Activated CD4-positive, alpha-beta T cell treated with anti-CD3 and anti-CD28 coated beads for 4 hours (primary cell): ENCODE results near the gene TSC22D3.

Experiments used
- DNase-seq, 2 donors: peaks; one replicate each; pipeline ENCODE4 v3.0.0-alpha.2; 2020

The TSC22D3 gene

GRCh38 chrX:107758231-107758766 lies 17.3 kb downstream of the TSC22D3 start:
- no peak for DNase-seq

DNA sequence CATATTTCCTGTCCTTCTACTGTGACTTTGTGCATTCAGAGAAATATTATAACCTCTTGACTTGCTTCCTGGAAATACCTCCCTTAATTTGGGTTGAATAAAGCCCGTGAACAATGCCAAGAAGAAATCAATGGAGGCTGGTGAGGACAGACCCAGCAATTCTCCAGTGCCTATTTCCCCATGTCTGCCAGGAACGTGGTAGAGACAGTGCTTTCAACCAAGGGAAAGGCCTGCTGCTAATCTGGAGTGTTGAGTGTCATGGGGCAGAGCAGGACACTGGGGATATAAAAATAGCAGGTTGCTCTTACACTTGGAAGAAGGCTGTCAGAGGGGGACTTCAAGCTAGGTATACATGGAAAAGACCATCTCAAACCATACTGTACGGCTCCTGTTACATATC lies 19.9 kb downstream of the TSC22D3 start:
- no peak for DNase-seq

- DNase-seq = no peak
Measured at GRCh38 chrX:107753187-107753586, 22.4 kb downstream of the TSC22D3 start.

DNA sequence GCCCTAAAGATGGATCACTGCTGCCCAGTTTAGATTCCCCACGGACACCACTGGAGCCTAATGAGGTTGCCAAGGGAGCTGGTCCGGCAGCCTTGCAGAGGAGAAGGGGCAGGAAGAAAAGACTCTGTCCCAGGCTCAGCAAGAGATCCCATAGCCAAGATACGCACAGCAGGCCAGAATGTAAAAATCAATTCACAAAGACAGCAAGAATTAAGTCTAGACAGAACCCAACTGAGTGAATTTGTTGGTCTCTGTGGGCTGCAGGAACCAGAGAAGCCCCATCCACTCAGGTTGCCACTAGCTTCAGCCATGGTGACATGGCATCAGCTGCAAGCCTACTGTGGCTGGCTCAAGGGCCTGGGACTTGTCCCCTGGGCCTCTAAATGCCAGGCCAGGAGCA lies 22.9 kb downstream of the TSC22D3 start:
- no peak for DNase-seq

- no peak for DNase-seq
Measured at GRCh38 chrX:107752043-107752442, 23.5 kb downstream of the TSC22D3 start.

GRCh38 chrX:107750861-107751445 lies 24.6 kb downstream of the TSC22D3 start:
- DNase-seq = no peak

GRCh38 chrX:107750263-107750662 lies 25.3 kb downstream of the TSC22D3 start:
- DNase-seq = no peak

DNA sequence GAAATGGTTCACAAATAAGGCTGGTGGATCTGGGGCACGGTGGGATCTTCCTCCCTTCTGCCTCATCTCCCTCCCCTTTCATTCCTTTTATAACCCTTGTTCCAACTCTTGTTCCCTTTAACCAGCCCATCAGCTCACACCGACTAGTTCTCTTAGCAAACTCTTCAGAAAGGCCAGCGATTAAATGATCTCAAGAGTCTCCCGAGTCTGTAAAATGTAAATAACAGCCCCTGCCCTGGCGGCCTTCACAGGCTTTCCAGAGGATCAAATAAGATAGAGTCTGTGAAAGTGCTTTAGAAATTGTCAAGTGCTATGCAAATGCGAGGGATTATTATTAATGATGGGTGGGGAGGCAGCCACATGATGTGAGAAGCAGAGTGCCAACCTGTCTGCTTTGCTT lies 27.1 kb downstream of the TSC22D3 start:
- no peak for DNase-seq

GRCh38 chrX:107747596-107748161 lies 27.9 kb downstream of the TSC22D3 start:
- DNase-seq = no peak

- no peak for DNase-seq
Measured at GRCh38 chrX:107744868-107745267, 30.7 kb downstream of the TSC22D3 start.

- DNase-seq = no peak
Measured at GRCh38 chrX:107743995-107744394, 31.6 kb downstream of the TSC22D3 start.

DNA sequence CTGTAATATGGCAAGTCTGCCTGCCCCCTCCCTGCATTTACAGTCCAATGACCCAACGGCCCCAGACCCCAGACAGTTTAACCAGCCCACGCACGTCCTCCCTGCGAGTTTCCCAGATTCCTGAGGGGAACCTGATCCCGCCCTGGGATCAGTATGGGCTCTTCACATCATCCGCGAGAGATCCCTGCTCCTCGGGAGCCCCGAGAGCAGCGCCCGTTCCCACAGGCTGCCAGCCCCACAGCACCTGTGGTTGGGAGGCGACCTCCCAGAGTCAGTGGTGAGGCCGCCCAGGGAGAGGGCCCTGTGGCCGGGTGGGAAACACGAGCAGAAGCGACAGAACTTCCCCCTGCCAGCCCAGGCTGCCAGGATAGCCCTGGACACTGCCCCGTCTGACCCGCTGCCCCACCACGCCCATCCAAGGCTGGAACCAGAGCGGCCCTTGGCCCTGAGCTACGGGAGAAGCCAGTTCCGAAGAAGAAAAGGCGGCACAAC lies 32.8 kb downstream of the TSC22D3 start:
- DNase-seq = peak in 1 of 2 donors; percentile 2

DNA sequence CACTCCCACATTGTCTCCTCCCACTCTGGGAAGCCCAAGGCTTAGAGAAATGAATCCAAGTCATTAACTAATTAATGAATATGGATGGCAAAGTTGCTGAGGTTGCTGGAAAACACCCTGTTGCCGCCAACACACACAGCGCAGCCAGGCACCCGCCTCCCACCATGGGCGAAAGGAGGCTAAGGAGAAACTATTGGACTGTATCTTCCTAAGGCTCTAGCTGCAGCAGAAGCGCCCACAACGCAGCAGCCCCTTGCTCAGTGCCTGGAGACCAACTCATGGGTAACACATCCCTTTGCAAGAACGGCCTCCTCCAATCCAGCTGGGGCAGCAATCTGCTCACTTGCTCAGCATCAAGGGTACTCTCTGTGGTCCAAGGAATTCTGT lies 34.2 kb downstream of the TSC22D3 start:
- DNase-seq = no peak

- DNase-seq = no peak
Measured at GRCh38 chrX:107739541-107739940, 36.0 kb downstream of the TSC22D3 start.

DNA sequence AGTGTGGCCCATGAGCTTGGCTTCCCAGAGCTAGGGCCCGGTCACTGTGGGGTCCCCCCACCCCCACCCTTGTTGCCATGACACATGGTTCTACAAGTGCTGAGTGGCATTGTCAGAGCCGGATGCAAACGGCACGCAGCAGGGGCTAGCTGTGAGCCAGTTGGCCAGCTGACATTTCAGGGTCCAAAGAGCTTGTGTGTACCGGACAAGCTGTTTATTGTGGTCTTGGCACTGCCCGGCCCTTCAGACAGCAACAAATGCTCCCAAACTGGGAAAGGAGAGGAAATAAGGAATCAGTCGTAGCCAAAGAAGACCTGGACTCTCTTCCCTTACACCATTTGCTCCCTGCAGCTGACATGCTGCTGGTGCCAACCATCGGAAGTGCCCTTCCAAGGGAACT lies 36.8 kb downstream of the TSC22D3 start:
- no peak for DNase-seq

DNA sequence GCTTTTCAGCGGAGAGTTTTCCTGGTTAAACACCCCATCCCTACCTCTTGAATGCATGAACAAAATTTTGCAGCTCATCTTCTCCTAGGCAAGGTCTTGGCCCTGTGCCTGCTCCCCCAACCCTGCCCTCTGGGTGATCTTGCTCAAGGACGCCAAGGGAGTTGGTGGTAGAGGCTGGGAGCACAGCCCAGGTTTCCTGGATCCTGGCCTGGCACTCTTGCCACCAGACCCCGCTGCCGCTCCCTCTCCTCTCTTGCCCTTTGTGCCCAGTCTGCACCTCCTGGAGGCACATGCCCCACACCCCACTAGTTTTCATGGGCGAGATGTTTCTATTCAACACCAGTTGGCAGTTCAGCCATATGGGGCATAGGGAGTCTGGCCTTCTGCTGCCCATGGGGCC lies 37.3 kb downstream of the TSC22D3 start:
- DNase-seq = no peak

- no peak for DNase-seq
Measured at GRCh38 chrX:107736781-107737531, 38.6 kb downstream of the TSC22D3 start.

GRCh38 chrX:107734646-107735045 lies 40.9 kb downstream of the TSC22D3 start:
- DNase-seq = no peak

- DNase-seq = no peak
Measured at GRCh38 chrX:107733686-107734085, 41.9 kb downstream of the TSC22D3 start.

- no peak for DNase-seq
Measured at GRCh38 chrX:107731831-107732502, 43.6 kb downstream of the TSC22D3 start.

DNA sequence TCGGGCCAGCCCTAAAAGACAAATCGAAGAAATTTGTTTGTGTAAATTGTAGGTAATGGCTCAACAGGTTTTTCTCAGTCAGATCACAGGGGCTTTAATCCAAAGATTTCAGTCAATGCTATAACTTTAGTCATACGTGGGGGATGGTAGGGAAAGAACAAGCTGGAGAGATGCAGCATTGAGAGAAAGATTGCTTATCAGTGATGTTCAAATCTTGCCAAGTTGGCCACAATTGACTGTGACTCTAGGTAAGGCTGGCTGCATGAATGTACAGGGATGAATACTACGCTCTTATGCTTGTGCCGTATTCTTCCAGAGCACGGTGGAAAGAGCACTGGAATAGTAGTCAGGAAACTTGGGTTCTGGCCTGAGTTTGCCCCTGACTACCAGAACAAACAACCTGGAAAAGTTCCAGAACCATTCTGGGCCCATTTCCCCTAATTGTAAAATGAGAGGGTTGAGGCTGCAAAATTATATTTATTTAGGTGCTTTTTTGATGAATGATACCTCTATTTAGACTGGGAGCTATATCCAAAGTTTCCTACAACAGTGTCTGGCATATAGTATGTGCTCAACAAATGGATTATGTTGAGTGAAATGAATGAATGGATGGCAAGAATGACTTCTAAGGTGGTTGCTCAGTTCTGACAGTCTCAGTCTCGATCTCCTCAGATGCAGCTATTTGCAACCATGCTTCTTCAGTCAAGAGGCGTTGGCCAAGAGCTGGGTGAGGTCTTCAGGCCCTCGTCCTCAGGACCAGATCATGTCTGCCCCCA lies 44.4 kb downstream of the TSC22D3 start:
- no peak for DNase-seq

DNA sequence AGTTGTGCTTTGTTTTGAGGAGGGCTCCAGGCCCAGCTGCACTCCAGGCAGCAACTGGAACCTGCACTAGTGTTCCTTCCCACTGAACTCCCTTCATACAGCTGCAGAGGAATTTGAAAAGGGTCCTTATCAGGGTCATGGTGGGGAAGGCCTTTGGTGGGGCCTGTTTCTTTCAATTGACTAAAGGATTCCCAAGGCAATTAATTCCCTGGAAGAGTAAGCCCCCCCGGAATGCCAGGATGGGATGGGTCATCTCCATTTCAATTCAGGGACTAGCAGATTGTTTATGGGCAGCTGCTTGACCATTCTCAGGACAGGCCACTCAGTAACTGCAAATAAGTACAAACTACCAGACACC lies 45.3 kb downstream of the TSC22D3 start:
- DNase-seq = no peak
